Activated CD4-positive, alpha-beta T cell treated with anti-CD3 and anti-CD28 coated beads, Interleukin-2, amount 10 ng/mL, durations not matched to agents 24 days and 14 days (primary cell): Measurements from ENCODE around the gene ERO1B. TPM values are rescaled to one million over a fixed set of nuclear protein-coding genes. Genes with fewer than 3 reads are reported as not detected.
"Not testable (repeated sequence)": the region's sequence is repeated elsewhere in the genome, so short reads cannot be mapped to it uniquely, and the experiment has no call there.

ENCODE experiments used
- DNase-seq: peaks from one replicate; pipeline ENCODE4 v3.0.0; 2022
- H3K27ac Mint-ChIP-seq: one replicate; pipeline ENCODE4 v1.8.0; 2022; ENCODE audit warnings: mild to moderate bottlenecking, mixed read lengths
- H3K27me3 Mint-ChIP-seq: one replicate; pipeline ENCODE4 v1.8.0; 2022; ENCODE audit warnings: mixed read lengths
- H3K36me3 Mint-ChIP-seq: one replicate; pipeline ENCODE4 v1.8.0; 2022; ENCODE audit warnings: low read depth, mild to moderate bottlenecking, mixed read lengths
- H3K4me1 Mint-ChIP-seq: one replicate; pipeline ENCODE4 v1.8.0; 2021; ENCODE audit warnings: mixed read lengths
- H3K4me3 Mint-ChIP-seq: one replicate; pipeline ENCODE4 v1.8.0; 2022; ENCODE audit warnings: mild to moderate bottlenecking, moderate library complexity, mixed read lengths
- H3K9me3 Mint-ChIP-seq: one replicate; pipeline ENCODE4 v1.8.0; 2021; ENCODE audit warnings: mixed read lengths
- intact Hi-C: fragments of 100-400 bp; cut with micrococcal nuclease; formaldehyde crosslinking; loops from one replicate; pipeline ENCODE4 v1.15.1; 2023
- total RNA-seq: library from RNA; stranded (reverse); gene quantifications from 2 replicates; pipeline ENCODE4 v1.2.3, GENCODE V29; 2022

ERO1B gene
- total RNA-seq, 1 donor from 2014 or later, result 1.5 TPM

GRCh38 chr1:236209713-236210112 is 72.0 kb downstream of the ERO1B start:
- Mint-ChIP-seq H3K36me3 (peaks cover 3% of the 10 kb centered on the region), H3K4me3 (no peak overlapping the region), H3K9me3 (no peaks in the 10 kb centered on the region), H3K4me1 (peaks cover 3% of the 10 kb centered on the region), H3K27ac (no peak overlapping the region), H3K27me3 (no peaks in the 10 kb centered on the region)
- intact Hi-C loops, result no loop called here
- DNase-seq, result no peak

GRCh38 chr1:236209185-236209584 is 72.6 kb downstream of the ERO1B start:
- Mint-ChIP-seq H3K27ac (no peak overlapping the region), H3K4me3 (no peak overlapping the region), H3K9me3 (peaks cover 4% of the 10 kb centered on the region), H3K4me1 (peaks cover 3% of the 10 kb centered on the region), H3K36me3 (peaks cover 3% of the 10 kb centered on the region), H3K27me3 (no peaks in the 10 kb centered on the region)
- intact Hi-C loops, result no loop called here
- DNase-seq, result no peak

- no peaks in the 10 kb centered on the region for H3K27me3 Mint-ChIP-seq
- H3K27ac Mint-ChIP-seq, result no peak overlapping the region
- peaks cover 8% of the 10 kb centered on the region for H3K9me3 Mint-ChIP-seq
- H3K4me3 Mint-ChIP-seq, result no peak overlapping the region
- H3K4me1 Mint-ChIP-seq, result no peaks in the 10 kb centered on the region
- intact Hi-C loops, result no loop called here
- no peak for DNase-seq
- peaks cover 9% of the 10 kb centered on the region for H3K36me3 Mint-ChIP-seq
Observed at GRCh38 chr1:236207569-236207968, 74.2 kb downstream of the ERO1B start.

GRCh38 chr1:236207121-236207520 is 74.6 kb downstream of the ERO1B start:
- H3K27ac Mint-ChIP-seq, result no peak overlapping the region
- H3K4me1 Mint-ChIP-seq, result no peaks in the 10 kb centered on the region
- DNase-seq, result no peak
- peaks cover 12% of the 10 kb centered on the region for H3K9me3 Mint-ChIP-seq
- H3K4me3 Mint-ChIP-seq, result no peak overlapping the region
- H3K36me3 Mint-ChIP-seq, result peaks cover 13% of the 10 kb centered on the region
- H3K27me3 Mint-ChIP-seq, result no peaks in the 10 kb centered on the region
- intact Hi-C loops, result no loop called here

GRCh38 chr1:236206548-236206947 is 75.2 kb downstream of the ERO1B start:
- H3K36me3 Mint-ChIP-seq, result peaks cover 19% of the 10 kb centered on the region
- H3K9me3 Mint-ChIP-seq, result peaks cover 18% of the 10 kb centered on the region
- no peaks in the 10 kb centered on the region for H3K27me3 Mint-ChIP-seq

GRCh38 chr1:236204656-236205055 is 77.1 kb downstream of the ERO1B start:
- H3K4me1 Mint-ChIP-seq, result no peaks in the 10 kb centered on the region
- H3K4me3 Mint-ChIP-seq, result no peak overlapping the region
- H3K9me3 Mint-ChIP-seq, result peaks cover 32% of the 10 kb centered on the region
- no peaks in the 10 kb centered on the region for H3K27me3 Mint-ChIP-seq
- H3K36me3 Mint-ChIP-seq, result peaks cover 30% of the 10 kb centered on the region
- intact Hi-C loops, result no loop called here
- no peak for DNase-seq
- no peak overlapping the region for H3K27ac Mint-ChIP-seq

More at GRCh38 chr1:236206548-236206947, 75.2 kb downstream of the ERO1B start:
- Mint-ChIP-seq H3K27ac (no peak overlapping the region), H3K4me3 (no peak overlapping the region), H3K4me1 (no peaks in the 10 kb centered on the region)
- intact Hi-C loops, result no loop called here
- no peak for DNase-seq

- DNase-seq, result no peak
- Mint-ChIP-seq H3K27me3 (no peaks in the 10 kb centered on the region), H3K27ac (no peak overlapping the region), H3K4me3 (no peak overlapping the region), H3K4me1 (no peaks in the 10 kb centered on the region), H3K36me3 (peaks cover 33% of the 10 kb centered on the region), H3K9me3 (peaks cover 37% of the 10 kb centered on the region)
- intact Hi-C loops, result no loop called here
Observed at GRCh38 chr1:236204039-236204438, 77.7 kb downstream of the ERO1B start.

- Mint-ChIP-seq H3K4me1 (no peaks in the 10 kb centered on the region), H3K9me3 (peaks cover 51% of the 10 kb centered on the region), H3K36me3 (peaks cover 40% of the 10 kb centered on the region), H3K27ac (no peak overlapping the region), H3K27me3 (no peaks in the 10 kb centered on the region), H3K4me3 (no peak overlapping the region)
- intact Hi-C loops, result no loop called here
- DNase-seq, result no peak
Observed at GRCh38 chr1:236201786-236202185, 80.0 kb downstream of the ERO1B start.

GRCh38 chr1:236200925-236201324 is 80.8 kb downstream of the ERO1B start:
- Mint-ChIP-seq H3K9me3 (peaks cover 54% of the 10 kb centered on the region), H3K27ac (no peak overlapping the region), H3K27me3 (no peaks in the 10 kb centered on the region)

GRCh38 chr1:236193184-236193583 is 88.6 kb downstream of the ERO1B start:
- Mint-ChIP-seq H3K27me3 (no peaks in the 10 kb centered on the region), H3K36me3 (peaks cover 16% of the 10 kb centered on the region), H3K27ac (no peak overlapping the region), H3K4me1 (no peaks in the 10 kb centered on the region), H3K9me3 (peaks cover 11% of the 10 kb centered on the region), H3K4me3 (no peak overlapping the region)
- intact Hi-C loops, result no loop called here
- DNase-seq, result no peak

More at GRCh38 chr1:236200925-236201324, 80.8 kb downstream of the ERO1B start:
- Mint-ChIP-seq H3K4me1 (no peaks in the 10 kb centered on the region), H3K4me3 (no peak overlapping the region), H3K36me3 (peaks cover 40% of the 10 kb centered on the region)
- DNase-seq, result no peak
- intact Hi-C loops, result no loop called here

GRCh38 chr1:236188084-236188483 is 93.7 kb downstream of the ERO1B start:
- H3K27me3 Mint-ChIP-seq, H3K9me3 Mint-ChIP-seq, DNase-seq, H3K27ac Mint-ChIP-seq, H3K4me3 Mint-ChIP-seq, intact Hi-C loops, H3K4me1 Mint-ChIP-seq: not testable (repeated sequence)
- peaks cover 28% of the 10 kb centered on the region for H3K36me3 Mint-ChIP-seq

- H3K9me3 Mint-ChIP-seq, H3K27ac Mint-ChIP-seq, H3K27me3 Mint-ChIP-seq, H3K4me1 Mint-ChIP-seq, DNase-seq, H3K4me3 Mint-ChIP-seq, intact Hi-C loops: not testable (repeated sequence)
- peaks cover 26% of the 10 kb centered on the region for H3K36me3 Mint-ChIP-seq
Observed at GRCh38 chr1:236186471-236186870, 95.3 kb downstream of the ERO1B start.

- Mint-ChIP-seq H3K4me1 (peaks cover 3% of the 10 kb centered on the region), H3K36me3 (peaks cover 29% of the 10 kb centered on the region), H3K9me3 (peaks cover 4% of the 10 kb centered on the region), H3K4me3 (no peak overlapping the region), H3K27ac (no peak overlapping the region), H3K27me3 (no peaks in the 10 kb centered on the region)
- DNase-seq, result no peak
- intact Hi-C loops, result no loop called here
Observed at GRCh38 chr1:236185687-236186086, 96.1 kb downstream of the ERO1B start.

GRCh38 chr1:236181059-236181458 is 100.7 kb downstream of the ERO1B start:
- H3K4me3 Mint-ChIP-seq, result no peak overlapping the region
- intact Hi-C loops, result no loop called here
- no peaks in the 10 kb centered on the region for H3K27me3 Mint-ChIP-seq
- no peak overlapping the region for H3K27ac Mint-ChIP-seq
- H3K36me3 Mint-ChIP-seq, result peaks cover 11% of the 10 kb centered on the region
- peaks cover 3% of the 10 kb centered on the region for H3K4me1 Mint-ChIP-seq
- no peak for DNase-seq
- H3K9me3 Mint-ChIP-seq, result no peaks in the 10 kb centered on the region

- no peak for DNase-seq
- intact Hi-C loops, result no loop called here
- H3K9me3 Mint-ChIP-seq, result no peaks in the 10 kb centered on the region
- no peak overlapping the region for H3K27ac Mint-ChIP-seq
- peaks cover 5% of the 10 kb centered on the region for H3K36me3 Mint-ChIP-seq
- H3K4me1 Mint-ChIP-seq, result peaks cover 2% of the 10 kb centered on the region
- no peaks in the 10 kb centered on the region for H3K27me3 Mint-ChIP-seq
- no peak overlapping the region for H3K4me3 Mint-ChIP-seq
Observed at GRCh38 chr1:236179634-236180033, 102.1 kb downstream of the ERO1B start.
